GM23338 (cell line): ENCODE data around the gene RNF212B.

Experiments
- CTCF ChIP-seq, 2 experiments: fragments of 200-600 bp in 1 of 2; sonication (generic) in 1 of 2; conservative IDR thresholded peaks; 2 replicates each; pipeline versions ENCODE4 v1.5.1 to v1.6.1; 2016 to 2017; ENCODE audit warnings: antibody characterized with exemption in 2 of 2, low read depth in 2 of 2, mild to moderate bottlenecking in 2 of 2, moderate library complexity in 1 of 2
- TF ChIP-seq, protein P1 (sequence below): IDR thresholded peaks from one replicate; pipeline ENCODE4 v1.6.1; 2018; ENCODE audit warnings: antibody characterized with exemption; ENCODE audit not compliant: unreplicated experiment

DNA sequence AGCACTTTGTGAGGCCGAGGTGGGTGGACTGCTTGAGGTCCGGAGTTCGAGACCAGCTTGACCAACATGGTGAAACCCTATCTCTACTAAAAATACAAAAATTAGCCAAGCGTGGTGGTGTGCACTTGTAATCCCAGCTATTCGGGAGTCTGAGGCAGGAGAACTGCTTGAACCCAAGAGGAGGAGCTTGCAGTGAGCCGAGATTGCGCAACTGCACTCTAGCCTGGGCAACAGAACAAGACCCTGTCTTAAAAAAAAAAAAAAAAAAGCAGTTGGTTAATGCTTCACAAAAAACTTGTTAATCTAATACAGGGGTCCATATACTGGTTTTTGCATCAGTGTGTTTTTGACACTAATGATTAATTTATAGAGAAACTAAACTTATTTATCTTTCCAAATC, 35.7 kb upstream of the RNF212B start:
- TF ChIP-seq CTCF (conservative IDR thresholded peaks at IDR 0.05; ENCODE audit: low read depth in 2 of 2), result no peak
- TF ChIP-seq, protein P1, sequence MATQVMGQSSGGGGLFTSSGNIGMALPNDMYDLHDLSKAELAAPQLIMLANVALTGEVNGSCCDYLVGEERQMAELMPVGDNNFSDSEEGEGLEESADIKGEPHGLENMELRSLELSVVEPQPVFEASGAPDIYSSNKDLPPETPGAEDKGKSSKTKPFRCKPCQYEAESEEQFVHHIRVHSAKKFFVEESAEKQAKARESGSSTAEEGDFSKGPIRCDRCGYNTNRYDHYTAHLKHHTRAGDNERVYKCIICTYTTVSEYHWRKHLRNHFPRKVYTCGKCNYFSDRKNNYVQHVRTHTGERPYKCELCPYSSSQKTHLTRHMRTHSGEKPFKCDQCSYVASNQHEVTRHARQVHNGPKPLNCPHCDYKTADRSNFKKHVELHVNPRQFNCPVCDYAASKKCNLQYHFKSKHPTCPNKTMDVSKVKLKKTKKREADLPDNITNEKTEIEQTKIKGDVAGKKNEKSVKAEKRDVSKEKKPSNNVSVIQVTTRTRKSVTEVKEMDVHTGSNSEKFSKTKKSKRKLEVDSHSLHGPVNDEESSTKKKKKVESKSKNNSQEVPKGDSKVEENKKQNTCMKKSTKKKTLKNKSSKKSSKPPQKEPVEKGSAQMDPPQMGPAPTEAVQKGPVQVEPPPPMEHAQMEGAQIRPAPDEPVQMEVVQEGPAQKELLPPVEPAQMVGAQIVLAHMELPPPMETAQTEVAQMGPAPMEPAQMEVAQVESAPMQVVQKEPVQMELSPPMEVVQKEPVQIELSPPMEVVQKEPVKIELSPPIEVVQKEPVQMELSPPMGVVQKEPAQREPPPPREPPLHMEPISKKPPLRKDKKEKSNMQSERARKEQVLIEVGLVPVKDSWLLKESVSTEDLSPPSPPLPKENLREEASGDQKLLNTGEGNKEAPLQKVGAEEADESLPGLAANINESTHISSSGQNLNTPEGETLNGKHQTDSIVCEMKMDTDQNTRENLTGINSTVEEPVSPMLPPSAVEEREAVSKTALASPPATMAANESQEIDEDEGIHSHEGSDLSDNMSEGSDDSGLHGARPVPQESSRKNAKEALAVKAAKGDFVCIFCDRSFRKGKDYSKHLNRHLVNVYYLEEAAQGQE, result no peak
